Mesendoderm (in vitro differentiated cells): ENCODE results near the gene DLX2.
"Not testable (repeated sequence)": the region's sequence is repeated elsewhere in the genome, so short reads cannot be mapped to it uniquely, and the experiment has no call there.

Source experiments
- DNase-seq: peaks from one replicate; pipeline ENCODE4 v3.0.0; 2013
- H2AK5ac ChIP-seq: 2 replicates; pipeline ENCODE4 v1.6.1; 2013; ENCODE audit warnings: low read length, inconsistent platforms
- H2BK120ac ChIP-seq: 2 replicates; pipeline ENCODE4 v1.6.1; 2013; ENCODE audit warnings: low read depth, mild to moderate bottlenecking, low read length, moderate library complexity, mixed read lengths
- H2BK15ac ChIP-seq: replicated peaks from 2 replicates; pipeline ENCODE4 v1.6.1; 2013; ENCODE audit warnings: low read depth, mild to moderate bottlenecking, moderate library complexity
- H2BK5ac ChIP-seq: 2 replicates; pipeline ENCODE4 v1.6.1; 2013; ENCODE audit warnings: low read length, inconsistent platforms
- H3K18ac ChIP-seq: 2 replicates; pipeline ENCODE4 v1.6.1; 2013; ENCODE audit warnings: mild to moderate bottlenecking, low read length, mixed read lengths
- H3K23ac ChIP-seq: one replicate; pipeline ENCODE4 v1.6.1; 2013; ENCODE audit warnings: low read length
- H3K27ac ChIP-seq: 2 replicates; pipeline ENCODE4 v1.5.1; 2013; ENCODE audit warnings: low read depth, mild to moderate bottlenecking, inconsistent platforms, low read length, moderate library complexity
- H3K27me3 ChIP-seq: 2 replicates; pipeline ENCODE4 v1.6.1; 2013; ENCODE audit warnings: low read length, control low read depth, mild to moderate bottlenecking, inconsistent platforms; ENCODE audit not compliant: insufficient read depth, poor library complexity
- H3K36me3 ChIP-seq: 2 replicates; pipeline ENCODE4 v1.6.1; 2013; ENCODE audit warnings: low read length, inconsistent platforms; ENCODE audit not compliant: control insufficient read depth, insufficient read depth
- H3K4ac ChIP-seq: one replicate; pipeline ENCODE4 v1.6.1; 2013; ENCODE audit warnings: low read depth, mild to moderate bottlenecking, low read length, moderate library complexity
- H3K4me1 ChIP-seq: 2 replicates; pipeline ENCODE4 v1.6.1; 2013; ENCODE audit warnings: low read depth, low read length, inconsistent platforms; ENCODE audit not compliant: control insufficient read depth
- H3K4me2 ChIP-seq: 2 replicates; pipeline ENCODE4 v1.6.1; 2013; ENCODE audit warnings: low read length
- H3K4me3 ChIP-seq: 2 replicates; pipeline ENCODE4 v1.5.1; 2013; ENCODE audit warnings: mild to moderate bottlenecking, low read length
- H3K56ac ChIP-seq: one replicate; pipeline ENCODE4 v1.6.1; 2013; ENCODE audit warnings: low read length
- H3K79me1 ChIP-seq: 2 replicates; pipeline ENCODE4 v1.6.1; 2013; ENCODE audit warnings: low read length, inconsistent platforms
- H3K79me2 ChIP-seq: 2 replicates; pipeline ENCODE4 v1.6.1; 2013; ENCODE audit warnings: mild to moderate bottlenecking, low read length; ENCODE audit not compliant: control insufficient read depth, insufficient read depth
- H3K9ac ChIP-seq: 2 replicates; pipeline ENCODE4 v1.6.1; 2013; ENCODE audit warnings: low read length, inconsistent platforms
- H4K5ac ChIP-seq: one replicate; pipeline ENCODE4 v1.6.1; 2013; ENCODE audit warnings: low read length
- H4K8ac ChIP-seq: one replicate; pipeline ENCODE4 v1.6.1; 2013; ENCODE audit warnings: low read depth, mild to moderate bottlenecking, control low read depth, low read length, moderate library complexity
- WGBS: extraction: QIAGEN DNeasy Blood & Tissue Kit; methylation state at CpG from one replicate; pipeline ENCODE4 v1.1.7; 2013; ENCODE audit warnings: low lambda C conversion rate, missing lambda C conversion rate; ENCODE audit not compliant: insufficient coverage; ENCODE audit errors: extremely low coverage; 5-methylcytosine and 5-hydroxymethylcytosine counted together

Gene DLX2

GRCh38 chr2:172073518-172073917 lies 29.2 kb downstream of the DLX2 start:
- no peak overlapping the region for H3K4me3 ChIP-seq
- no peaks in the 10 kb centered on the region for H3K79me1 ChIP-seq
- H2BK15ac ChIP-seq: no peak overlapping the region
- no peaks in the 10 kb centered on the region for H3K79me2 ChIP-seq
- H3K18ac ChIP-seq: no peak overlapping the region
- H3K23ac ChIP-seq: no peak overlapping the region
- no peak overlapping the region for H2BK120ac ChIP-seq
- H3K56ac ChIP-seq: no peak overlapping the region
- no peak overlapping the region for H2BK5ac ChIP-seq
- H2AK5ac ChIP-seq: no peak overlapping the region
- no peak for DNase-seq
- no peak overlapping the region for H3K4me2 ChIP-seq
- H3K4ac ChIP-seq: no peak overlapping the region
- H3K9ac ChIP-seq: no peak overlapping the region
- no peak overlapping the region for H4K8ac ChIP-seq
- WGBS: no CpG with 5 or more reads among the region's 4 CpGs
- H3K4me1 ChIP-seq: no peaks in the 10 kb centered on the region
- H3K27ac ChIP-seq: no peak overlapping the region
- H3K27me3 ChIP-seq: no peaks in the 10 kb centered on the region
- H4K5ac ChIP-seq: no peak overlapping the region
- H3K36me3 ChIP-seq: no peaks in the 10 kb centered on the region

- no peak overlapping the region for H2AK5ac ChIP-seq
- no peak overlapping the region for H3K27ac ChIP-seq
- H3K27me3 ChIP-seq: no peaks in the 10 kb centered on the region
- no peak overlapping the region for H3K56ac ChIP-seq
- no CpG with 5 or more reads among the region's 2 CpGs for WGBS
- H3K9ac ChIP-seq: no peak overlapping the region
- no peak overlapping the region for H2BK15ac ChIP-seq
- no peaks in the 10 kb centered on the region for H3K36me3 ChIP-seq
- DNase-seq: no peak
- H2BK5ac ChIP-seq: no peak overlapping the region
- H3K4me3 ChIP-seq: no peak overlapping the region
- H3K4me2 ChIP-seq: no peak overlapping the region
- H3K4ac ChIP-seq: no peak overlapping the region
- H3K4me1 ChIP-seq: no peaks in the 10 kb centered on the region
- H3K23ac ChIP-seq: no peak overlapping the region
- no peaks in the 10 kb centered on the region for H3K79me1 ChIP-seq
- H3K18ac ChIP-seq: no peak overlapping the region
- no peaks in the 10 kb centered on the region for H3K79me2 ChIP-seq
- no peak overlapping the region for H4K5ac ChIP-seq
- H4K8ac ChIP-seq: no peak overlapping the region
- H2BK120ac ChIP-seq: no peak overlapping the region
Measured at GRCh38 chr2:172072706-172073105, 30.0 kb downstream of the DLX2 start.

GRCh38 chr2:172072303-172072702 lies 30.4 kb downstream of the DLX2 start:
- Histone ChIP-seq H3K79me2 (no peaks in the 10 kb centered on the region), H3K4me1 (no peaks in the 10 kb centered on the region), H3K79me1 (no peaks in the 10 kb centered on the region), H3K23ac (no peak overlapping the region), H2BK5ac (no peak overlapping the region), H2AK5ac (no peak overlapping the region), H2BK15ac (no peak overlapping the region), H3K27me3 (no peaks in the 10 kb centered on the region), H3K27ac (no peak overlapping the region), H3K18ac (no peak overlapping the region), H3K36me3 (no peaks in the 10 kb centered on the region), H2BK120ac (no peak overlapping the region), H3K9ac (no peak overlapping the region), H3K4ac (no peak overlapping the region), H3K4me2 (no peak overlapping the region), H4K8ac (no peak overlapping the region), H4K5ac (no peak overlapping the region), H3K56ac (no peak overlapping the region), H3K4me3 (no peak overlapping the region)
- WGBS: no CpG with 5 or more reads among the region's 3 CpGs
- no peak for DNase-seq

GRCh38 chr2:172070936-172071335 lies 31.8 kb downstream of the DLX2 start:
- Histone ChIP-seq H3K4me3 (no peak overlapping the region), H2BK15ac (no peak overlapping the region), H2BK5ac (no peak overlapping the region), H3K27ac (no peak overlapping the region), H3K18ac (no peak overlapping the region), H4K8ac (no peak overlapping the region), H3K4me2 (no peak overlapping the region), H2BK120ac (no peak overlapping the region), H3K27me3 (no peaks in the 10 kb centered on the region), H3K4me1 (no peaks in the 10 kb centered on the region), H2AK5ac (no peak overlapping the region), H3K9ac (no peak overlapping the region), H3K23ac (no peak overlapping the region), H4K5ac (no peak overlapping the region), H3K79me2 (no peaks in the 10 kb centered on the region), H3K56ac (no peak overlapping the region), H3K79me1 (no peaks in the 10 kb centered on the region), H3K36me3 (no peaks in the 10 kb centered on the region), H3K4ac (no peak overlapping the region)
- no peak for DNase-seq
- WGBS: no CpG with 5 or more reads among the region's 1 CpG

- not testable (repeated sequence) for H3K18ac ChIP-seq, H2AK5ac ChIP-seq, H3K4me2 ChIP-seq, H3K27ac ChIP-seq, H3K4ac ChIP-seq, H3K9ac ChIP-seq, H2BK120ac ChIP-seq, H3K4me3 ChIP-seq, DNase-seq, H3K4me1 ChIP-seq, H3K56ac ChIP-seq, H3K27me3 ChIP-seq, H2BK5ac ChIP-seq, H3K23ac ChIP-seq, H4K8ac ChIP-seq, H4K5ac ChIP-seq, H3K79me2 ChIP-seq, H3K79me1 ChIP-seq, H3K36me3 ChIP-seq, H2BK15ac ChIP-seq
- no CpG with 5 or more reads among the region's 4 CpGs for WGBS
Measured at GRCh38 chr2:172067905-172068304, 34.8 kb downstream of the DLX2 start.

- H3K23ac ChIP-seq: no peak overlapping the region
- no peaks in the 10 kb centered on the region for H3K79me1 ChIP-seq
- H2BK5ac ChIP-seq: no peak overlapping the region
- H3K79me2 ChIP-seq: no peaks in the 10 kb centered on the region
- no peak overlapping the region for H2AK5ac ChIP-seq
- no peak overlapping the region for H2BK15ac ChIP-seq
- DNase-seq: no peak
- no peaks in the 10 kb centered on the region for H3K27me3 ChIP-seq
- no CpG with 5 or more reads among the region's 4 CpGs for WGBS
- no peak overlapping the region for H2BK120ac ChIP-seq
- no peak overlapping the region for H3K4me2 ChIP-seq
- no peak overlapping the region for H3K18ac ChIP-seq
- H3K9ac ChIP-seq: no peak overlapping the region
- H3K4me3 ChIP-seq: no peak overlapping the region
- H3K56ac ChIP-seq: no peak overlapping the region
- H3K4ac ChIP-seq: no peak overlapping the region
- H4K8ac ChIP-seq: no peak overlapping the region
- no peaks in the 10 kb centered on the region for H3K36me3 ChIP-seq
- no peak overlapping the region for H3K27ac ChIP-seq
- H4K5ac ChIP-seq: no peak overlapping the region
- no peaks in the 10 kb centered on the region for H3K4me1 ChIP-seq
Measured at GRCh38 chr2:172066394-172066886, 36.3 kb downstream of the DLX2 start.
